ENCODE results near the gene DLEC1. TPM values are rescaled to one million over a fixed set of nuclear protein-coding genes. Genes with fewer than 3 reads are reported as not detected.
A peak's percentile ranks its signal among the peaks of the same experiment; 100 is the strongest.

Gene DLEC1
- total and polyA plus RNA-seq, 7 donors = 0.16 to 0.60 (median 0.41) TPM

DNA sequence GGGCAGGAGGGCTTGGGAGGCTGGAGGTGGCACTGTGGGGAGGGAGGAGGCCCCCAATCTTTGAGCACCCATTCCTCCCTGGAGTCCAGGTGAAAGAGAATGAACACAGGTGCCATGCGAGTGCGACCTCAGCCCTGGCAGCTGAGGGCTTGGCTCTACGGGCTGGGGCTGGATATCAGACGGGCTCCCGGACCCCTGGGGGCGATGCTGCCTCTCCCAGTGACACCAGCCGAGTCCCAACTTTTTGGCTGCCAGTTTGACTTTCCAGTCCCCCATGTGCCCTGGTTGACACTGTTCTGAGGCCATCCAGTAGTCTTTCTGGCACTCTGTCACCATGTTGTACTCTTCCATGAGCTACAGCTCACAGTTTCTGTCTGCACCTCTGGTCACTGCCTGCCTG, 47.2 kb upstream of the DLEC1 start:
- peak overlapping the region in 1 of 4 donors; percentile 7 for H3K27ac ChIP-seq
- 18 to 75% methylated on average over 7 of the region's 7 CpGs for WGBS, 2 donors
- TF ChIP-seq POLR2A (IDR thresholded peaks at IDR 0.05) = no peak
- TF ChIP-seq POLR2AphosphoS5 (IDR thresholded peaks at IDR 0.05) = no peak
- no peak for TF ChIP-seq EP300 (IDR thresholded peaks at IDR 0.05)
- TF ChIP-seq, protein P1, sequence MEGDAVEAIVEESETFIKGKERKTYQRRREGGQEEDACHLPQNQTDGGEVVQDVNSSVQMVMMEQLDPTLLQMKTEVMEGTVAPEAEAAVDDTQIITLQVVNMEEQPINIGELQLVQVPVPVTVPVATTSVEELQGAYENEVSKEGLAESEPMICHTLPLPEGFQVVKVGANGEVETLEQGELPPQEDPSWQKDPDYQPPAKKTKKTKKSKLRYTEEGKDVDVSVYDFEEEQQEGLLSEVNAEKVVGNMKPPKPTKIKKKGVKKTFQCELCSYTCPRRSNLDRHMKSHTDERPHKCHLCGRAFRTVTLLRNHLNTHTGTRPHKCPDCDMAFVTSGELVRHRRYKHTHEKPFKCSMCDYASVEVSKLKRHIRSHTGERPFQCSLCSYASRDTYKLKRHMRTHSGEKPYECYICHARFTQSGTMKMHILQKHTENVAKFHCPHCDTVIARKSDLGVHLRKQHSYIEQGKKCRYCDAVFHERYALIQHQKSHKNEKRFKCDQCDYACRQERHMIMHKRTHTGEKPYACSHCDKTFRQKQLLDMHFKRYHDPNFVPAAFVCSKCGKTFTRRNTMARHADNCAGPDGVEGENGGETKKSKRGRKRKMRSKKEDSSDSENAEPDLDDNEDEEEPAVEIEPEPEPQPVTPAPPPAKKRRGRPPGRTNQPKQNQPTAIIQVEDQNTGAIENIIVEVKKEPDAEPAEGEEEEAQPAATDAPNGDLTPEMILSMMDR (IDR thresholded peaks at IDR 0.05) = no peak
- no peaks in the 10 kb centered on the region for H3K27me3 ChIP-seq
- peak; percentile 52 for DNase-seq
- intact Hi-C loops (cut with DNase I) = no loop called here
- H3K36me3 ChIP-seq = no peaks in the 10 kb centered on the region
- H3K9me3 ChIP-seq = no peaks in the 10 kb centered on the region
- H3K4me1 ChIP-seq = peaks cover 0 to 21% (median 15%) of the 10 kb centered on the region in 4 donors
- no peak overlapping the region for H3K4me3 ChIP-seq

DNA sequence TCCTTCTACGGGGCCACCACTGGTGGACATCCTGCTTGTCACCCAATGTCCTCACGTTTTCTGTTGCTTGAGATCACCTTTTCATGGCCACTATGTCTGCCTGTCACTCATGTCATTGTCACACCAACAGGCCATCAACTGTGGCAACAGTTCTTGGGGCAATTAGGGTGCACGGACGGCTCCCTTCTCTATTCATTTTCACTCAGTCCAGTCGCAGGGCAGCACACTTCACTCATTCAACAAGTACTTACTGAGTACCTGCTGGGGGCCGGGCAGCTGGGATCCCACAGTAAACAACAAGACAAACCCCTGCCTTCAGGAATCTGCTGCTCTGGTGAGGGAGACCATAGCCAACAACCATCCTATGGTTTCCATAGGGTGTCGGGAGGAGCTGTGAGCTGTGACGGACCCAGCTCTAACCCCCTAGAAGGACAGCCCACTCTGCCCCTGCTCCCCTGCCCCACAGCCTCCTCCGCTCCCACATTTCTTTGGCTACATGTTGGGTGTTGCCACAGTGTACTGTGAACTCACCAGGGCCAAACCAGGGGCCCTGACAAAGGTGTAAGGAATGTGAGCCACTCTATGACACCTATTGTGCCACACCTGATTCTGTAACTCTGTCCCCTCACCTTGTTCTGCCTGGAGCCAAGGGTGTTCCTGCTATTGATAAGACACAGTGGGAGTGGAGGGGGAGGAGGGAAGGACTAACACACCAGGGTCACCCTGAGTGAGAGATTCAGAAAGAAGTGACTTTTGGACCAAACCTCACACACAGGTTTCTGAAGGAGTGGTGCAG, 46.5 kb upstream of the DLEC1 start:
- H3K4me3 ChIP-seq = no peak overlapping the region
- peak; percentile 54 for DNase-seq
- WGBS, 2 donors = 32 to 76% methylated on average over 9 of the region's 9 CpGs

DNA sequence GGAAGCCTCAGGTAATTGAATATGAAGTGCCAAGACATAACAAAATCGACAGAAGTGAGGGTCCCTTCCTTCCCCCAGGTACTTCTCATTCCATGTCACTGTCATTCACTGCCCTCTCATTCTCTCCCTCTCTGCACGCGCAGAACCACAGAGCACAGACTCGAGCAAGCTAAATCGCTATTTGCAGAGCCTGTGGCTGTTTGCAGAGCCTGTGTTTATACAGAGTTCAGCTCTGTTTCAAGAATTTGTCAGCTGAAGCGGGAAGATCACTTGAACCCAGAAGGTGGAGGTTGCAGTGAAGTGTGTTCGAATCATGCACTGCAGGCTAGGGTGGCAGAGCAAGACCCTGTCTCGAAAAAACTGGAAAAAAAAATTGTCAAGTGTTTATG, 45.9 kb upstream of the DLEC1 start:
- H3K4me3 ChIP-seq = no peak overlapping the region
- peak overlapping the region in 2 of 4 donors; percentile 78 to 81 for H3K27ac ChIP-seq
- no peaks in the 10 kb centered on the region for H3K27me3 ChIP-seq
- TF ChIP-seq, protein P1 (IDR thresholded peaks at IDR 0.05) = no peak
- TF ChIP-seq EP300 (IDR thresholded peaks at IDR 0.05) (no peak), POLR2A (IDR thresholded peaks at IDR 0.05) (no peak), POLR2AphosphoS5 (IDR thresholded peaks at IDR 0.05) (no peak)
- DNase-seq = peak; percentile 9
- H3K36me3 ChIP-seq = no peaks in the 10 kb centered on the region
- 15 to 68% methylated on average over 8 of the region's 8 CpGs for WGBS, 2 donors
- H3K4me1 ChIP-seq = peaks cover 0 to 29% (median 20%) of the 10 kb centered on the region in 4 donors
- H3K9me3 ChIP-seq = no peaks in the 10 kb centered on the region
- intact Hi-C loops (cut with DNase I) = no loop called here

More for the DNA sequence above, 46.5 kb upstream of the DLEC1 start:
- TF ChIP-seq POLR2A (IDR thresholded peaks at IDR 0.05) = peak in 1 of 2 donors; percentile 56
- peak in 1 of 4 donors; percentile 13 for TF ChIP-seq POLR2AphosphoS5 (IDR thresholded peaks at IDR 0.05)
- no peak for TF ChIP-seq EP300 (IDR thresholded peaks at IDR 0.05)
- H3K27me3 ChIP-seq = no peaks in the 10 kb centered on the region
- intact Hi-C loops (cut with DNase I) = no loop called here
- H3K36me3 ChIP-seq = no peaks in the 10 kb centered on the region
- peak overlapping the region in 1 of 4 donors; percentile 7 for H3K27ac ChIP-seq
- peaks cover 0 to 23% (median 15%) of the 10 kb centered on the region in 4 donors for H3K4me1 ChIP-seq
- H3K9me3 ChIP-seq = no peaks in the 10 kb centered on the region

DNA sequence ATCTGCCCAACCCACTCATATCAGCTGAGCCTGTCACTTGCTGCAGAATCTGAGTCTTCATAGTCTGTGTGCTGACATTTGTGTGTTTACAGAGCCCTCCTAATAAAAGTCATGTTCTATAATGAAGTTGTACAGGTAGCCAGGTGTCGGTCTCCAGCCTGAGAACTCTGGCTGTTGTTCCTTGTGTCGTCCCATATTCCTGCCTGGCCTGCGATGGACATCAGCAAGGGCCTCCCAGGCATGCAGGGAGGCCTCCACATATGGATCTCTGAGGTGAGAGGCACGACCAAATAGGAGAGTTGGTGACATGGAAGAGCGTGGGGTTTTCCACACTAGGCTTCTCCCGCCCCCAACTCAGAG, 45.6 kb upstream of the DLEC1 start:
- Histone ChIP-seq H3K27ac (peak overlapping the region; percentile 69 to 81 (median 77)), H3K4me1 (peaks cover 0 to 32% (median 24%) of the 10 kb centered on the region in 4 donors), H3K4me3 (peak overlapping the region in 3 of 4 donors; percentile 50 to 63 (median 61)), H3K36me3 (no peaks in the 10 kb centered on the region), H3K9me3 (no peaks in the 10 kb centered on the region), H3K27me3 (no peaks in the 10 kb centered on the region)
- TF ChIP-seq, protein P1 (IDR thresholded peaks at IDR 0.05) = no peak
- TF ChIP-seq POLR2AphosphoS5 (IDR thresholded peaks at IDR 0.05) (no peak), EP300 (IDR thresholded peaks at IDR 0.05) (no peak), POLR2A (IDR thresholded peaks at IDR 0.05) (no peak)
- WGBS, 2 donors = 21 to 51% methylated on average over 6 of the region's 6 CpGs
- no peak for DNase-seq
- intact Hi-C loops (cut with DNase I) = no loop called here

DNA sequence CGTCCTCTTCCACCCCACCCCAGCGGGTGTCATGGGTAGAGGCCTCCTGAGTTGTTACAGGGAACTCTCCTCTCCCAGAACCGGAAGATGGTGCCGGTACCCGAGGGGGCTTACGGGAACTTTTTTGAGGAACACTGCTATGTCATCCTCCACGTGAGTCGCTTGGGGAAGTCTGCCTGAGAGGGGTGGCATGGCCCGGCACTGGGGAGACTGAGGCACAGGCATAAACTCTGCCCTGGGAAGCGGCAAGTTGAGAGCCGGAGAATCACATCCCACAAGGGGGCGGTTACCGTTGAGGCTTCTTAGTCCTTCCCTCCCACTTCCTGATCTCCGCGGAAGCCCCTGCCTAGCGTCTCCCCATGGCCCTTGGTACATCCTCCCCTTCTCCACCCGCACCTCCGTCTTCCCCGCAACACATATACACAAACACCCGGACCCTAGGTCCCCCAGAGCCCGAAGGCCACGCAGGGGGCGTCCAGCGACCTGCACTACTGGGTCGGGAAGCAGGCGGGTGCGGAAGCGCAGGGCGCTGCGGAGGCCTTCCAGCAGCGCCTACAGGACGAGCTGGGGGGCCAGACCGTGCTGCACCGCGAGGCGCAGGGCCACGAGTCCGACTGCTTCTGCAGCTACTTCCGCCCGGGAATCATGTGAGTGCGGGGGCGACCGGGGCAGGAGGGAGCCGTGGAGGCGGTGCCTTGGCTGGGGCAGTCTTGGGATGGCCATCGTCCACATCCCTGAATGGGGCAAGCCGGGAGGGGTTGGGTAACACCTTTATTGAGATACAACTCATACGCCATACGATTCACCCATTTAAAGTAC, 45.0 kb upstream of the DLEC1 start:
- no peaks in the 10 kb centered on the region for H3K36me3 ChIP-seq
- 5 to 37% methylated on average over 49 of the region's 49 CpGs for WGBS, 2 donors
- intact Hi-C loops (cut with DNase I) = no loop called here
- H3K4me1 ChIP-seq = peaks cover 0 to 35% (median 26%) of the 10 kb centered on the region in 4 donors
- TF ChIP-seq POLR2AphosphoS5 (IDR thresholded peaks at IDR 0.05) = peak in 3 of 4 donors; percentile 69 to 80 (median 79)
- peak; percentile 18 to 56 for TF ChIP-seq POLR2A (IDR thresholded peaks at IDR 0.05)
- TF ChIP-seq, protein P1 (IDR thresholded peaks at IDR 0.05) = no peak
- no peak for TF ChIP-seq EP300 (IDR thresholded peaks at IDR 0.05)
- H3K27ac ChIP-seq = peak overlapping the region; percentile 69 to 81 (median 77)
- no peaks in the 10 kb centered on the region for H3K27me3 ChIP-seq
- DNase-seq = peak; percentile 93
- H3K9me3 ChIP-seq = no peaks in the 10 kb centered on the region
- H3K4me3 ChIP-seq = peak overlapping the region; percentile 50 to 63 (median 56)
